Astrocyte of the cerebellum (primary cell): Measurements from ENCODE around the gene NTNG1.
A peak's percentile ranks its signal among the peaks of the same experiment; 100 is the strongest.

Experiments used
- DNase-seq: peaks from one replicate; pipeline ENCODE4 v3.0.0-alpha.2; 2011; ENCODE audit warnings: low read depth
- H3K4me3 ChIP-seq: 2 replicates; pipeline ENCODE4 v1.5.1; 2011; ENCODE audit warnings: mild to moderate bottlenecking, low read depth, low read length, moderate library complexity
- in situ Hi-C: cut with HindIII; loops from 2 replicates; pipeline ENCODE4 v1.10.0; 2017; ENCODE audit warnings: low sequenced_read_pairs
- TF ChIP-seq, protein P1 (sequence below): IDR thresholded peaks from 2 replicates; pipeline ENCODE4 v1.5.1; 2012; ENCODE audit warnings: low read length, low read depth, moderate library complexity, mild to moderate bottlenecking; ENCODE audit errors: missing control alignments

NTNG1 gene

DNA sequence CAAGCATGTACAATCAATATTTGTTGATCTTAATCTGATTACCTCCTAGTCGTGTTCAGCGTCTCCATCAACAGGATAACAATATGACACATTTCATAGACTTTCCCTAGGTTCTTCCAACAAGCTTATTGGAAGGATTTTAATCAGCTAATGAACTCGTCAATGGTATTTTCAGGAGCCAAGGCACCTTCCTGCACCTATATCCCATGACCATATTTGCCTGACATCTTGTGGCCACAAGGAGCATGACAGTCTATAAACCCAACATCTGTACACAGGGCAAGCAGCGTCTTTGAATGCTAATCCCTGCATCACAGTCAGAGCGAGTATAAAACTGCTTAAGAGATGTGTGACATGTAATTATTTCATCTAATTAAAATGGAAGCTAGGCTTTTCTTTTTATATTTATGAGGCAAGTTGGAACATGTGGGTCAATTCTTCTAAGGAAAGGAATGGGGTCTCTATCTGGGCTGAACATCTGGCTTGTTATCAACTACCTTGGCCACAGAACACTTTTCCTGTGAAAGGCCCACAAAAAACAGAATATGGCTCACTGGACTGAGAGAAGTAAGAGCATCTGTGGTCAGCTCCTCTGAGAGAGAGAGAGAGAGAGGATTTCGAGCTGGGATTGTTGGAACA is 388.8 kb downstream of the NTNG1 start:
- no peak overlapping the region for H3K4me3 ChIP-seq
- in situ Hi-C loops: loop anchor here (5.0 kb wide), 1 partner anchor 52 kb away; no protein-coding TSS in a partner anchor
- peak; percentile 39 for DNase-seq
- TF ChIP-seq, protein P1, sequence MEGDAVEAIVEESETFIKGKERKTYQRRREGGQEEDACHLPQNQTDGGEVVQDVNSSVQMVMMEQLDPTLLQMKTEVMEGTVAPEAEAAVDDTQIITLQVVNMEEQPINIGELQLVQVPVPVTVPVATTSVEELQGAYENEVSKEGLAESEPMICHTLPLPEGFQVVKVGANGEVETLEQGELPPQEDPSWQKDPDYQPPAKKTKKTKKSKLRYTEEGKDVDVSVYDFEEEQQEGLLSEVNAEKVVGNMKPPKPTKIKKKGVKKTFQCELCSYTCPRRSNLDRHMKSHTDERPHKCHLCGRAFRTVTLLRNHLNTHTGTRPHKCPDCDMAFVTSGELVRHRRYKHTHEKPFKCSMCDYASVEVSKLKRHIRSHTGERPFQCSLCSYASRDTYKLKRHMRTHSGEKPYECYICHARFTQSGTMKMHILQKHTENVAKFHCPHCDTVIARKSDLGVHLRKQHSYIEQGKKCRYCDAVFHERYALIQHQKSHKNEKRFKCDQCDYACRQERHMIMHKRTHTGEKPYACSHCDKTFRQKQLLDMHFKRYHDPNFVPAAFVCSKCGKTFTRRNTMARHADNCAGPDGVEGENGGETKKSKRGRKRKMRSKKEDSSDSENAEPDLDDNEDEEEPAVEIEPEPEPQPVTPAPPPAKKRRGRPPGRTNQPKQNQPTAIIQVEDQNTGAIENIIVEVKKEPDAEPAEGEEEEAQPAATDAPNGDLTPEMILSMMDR: peak; percentile 83

DNA sequence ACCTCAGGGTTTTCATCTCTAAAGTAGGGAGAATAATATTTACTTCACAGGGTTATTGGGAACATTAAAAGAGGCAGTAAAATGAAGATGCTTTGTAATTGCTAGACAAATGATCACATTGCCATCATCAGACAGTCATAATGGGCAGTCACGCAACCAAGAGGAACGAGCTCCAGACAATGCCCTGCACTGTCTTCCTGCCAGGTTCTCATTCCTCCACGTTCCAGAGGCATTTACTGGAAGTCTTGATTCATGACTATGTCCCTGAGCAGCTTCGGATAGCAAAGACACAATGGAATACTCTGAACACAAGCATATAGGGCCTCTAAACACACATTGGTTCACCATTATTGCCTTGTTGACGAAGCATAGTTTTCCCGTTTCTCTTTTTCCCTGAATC is 389.7 kb downstream of the NTNG1 start:
- H3K4me3 ChIP-seq: no peak overlapping the region
- no peak for DNase-seq
- TF ChIP-seq, protein P1: no peak
- in situ Hi-C loops: no loop called here

- TF ChIP-seq, protein P1: no peak
- no peak overlapping the region for H3K4me3 ChIP-seq
- in situ Hi-C loops: no loop called here
- no peak for DNase-seq
Measured at GRCh38 chr1:107531065-107531908, 390.4 kb downstream of the NTNG1 start.

DNA sequence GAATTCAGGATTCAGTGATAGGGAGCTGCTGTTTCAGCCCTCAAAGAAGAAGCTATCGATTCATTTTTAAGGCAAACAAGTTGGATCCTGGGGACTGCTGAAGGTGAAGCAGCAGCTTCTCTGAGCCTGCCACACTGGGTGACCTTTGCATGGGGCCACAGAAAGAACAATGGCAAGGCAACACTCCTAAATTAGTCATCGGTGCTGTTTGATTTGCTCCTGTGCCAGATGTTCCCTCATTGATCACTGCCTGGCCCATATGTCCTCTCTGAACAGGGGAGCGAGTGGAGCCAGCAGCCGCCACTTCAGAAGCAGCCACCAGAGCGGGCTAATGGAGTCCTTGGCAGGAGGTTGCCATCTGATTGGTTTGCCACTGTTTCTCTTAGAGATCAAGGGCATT is 391.5 kb downstream of the NTNG1 start:
- in situ Hi-C loops: no loop called here
- H3K4me3 ChIP-seq: no peak overlapping the region
- TF ChIP-seq, protein P1: no peak
- DNase-seq: no peak
